Measurements from ENCODE around the gene RFX1. TPM values are rescaled to one million over a fixed set of nuclear protein-coding genes. Genes with fewer than 3 reads are reported as not detected.
A peak's percentile ranks its signal among the peaks of the same experiment; 100 is the strongest.

The RFX1 gene
- total and polyA plus RNA-seq, 9 of the 15 experiments (the other 6 are each of a cell fraction or from before 2014, with no cell fraction given), result 0.14 to 19.3 (median 1.2) TPM

GRCh38 chr19:14006085-14006765 is at the start of gene RFX1 (continued):
- no peak for TF ChIP-seq ZBTB43 (CRISPR knock-in tag; IDR thresholded peaks at IDR 0.05)
- TF ChIP-seq ZNF280B (CRISPR knock-in tag; IDR thresholded peaks at IDR 0.05), result no peak
- peak; percentile 96 for TF ChIP-seq E2F3 (CRISPR knock-in tag; IDR thresholded peaks at IDR 0.05)
- TF ChIP-seq MED1 (CRISPR knock-in tag; IDR thresholded peaks at IDR 0.05; ENCODE audit: borderline replicate concordance), result peak; percentile 18; the same call in 1 of the 2 replicates
- TF ChIP-seq PHF8 (IDR thresholded peaks at IDR 0.05; ENCODE audit: borderline replicate concordance, low read length), result 0 out of 2 replicates have a peak, but pooled peaks have one; percentile 10
- no peak for TF ChIP-seq ZNF318 (IDR thresholded peaks at IDR 0.05; ENCODE audit: borderline replicate concordance in 1 of 2, low read depth in 1 of 2)
- TF ChIP-seq ZNF830 (CRISPR knock-in tag; IDR thresholded peaks at IDR 0.05), result no peak
- TF ChIP-seq ZBTB12 (CRISPR knock-in tag; IDR thresholded peaks at IDR 0.05), result peak; percentile 88
- TF ChIP-seq SMAD2 (IDR thresholded peaks at IDR 0.05; ENCODE audit: low read depth, low read length), result no peak
- peak; percentile 93 for TF ChIP-seq ZC3H4 (CRISPR knock-in tag; IDR thresholded peaks at IDR 0.05; ENCODE audit: borderline replicate concordance)
- TF ChIP-seq NR2C1 (IDR thresholded peaks at IDR 0.05), result no peak
- TF ChIP-seq NR2C1 (tag; IDR thresholded peaks at IDR 0.05), result no peak
- no peak for TF ChIP-seq EP300 (IDR thresholded peaks at IDR 0.05; ENCODE audit: low read length)
- no peak for TF ChIP-seq ZNF445 (CRISPR knock-in tag; IDR thresholded peaks at IDR 0.05; ENCODE audit: low read depth)
- peak; percentile 27; the same call in 1 of the 2 replicates for TF ChIP-seq ZBTB7A (IDR thresholded peaks at IDR 0.05; ENCODE audit: borderline replicate concordance, control insufficient read depth, low read depth, low read length)
- TF ChIP-seq MXI1 (IDR thresholded peaks at IDR 0.05; ENCODE audit: low read depth, low read length), result peak; percentile 100
